Right renal pelvis (tissue), 4 donors: ENCODE data around the gene BUB1B. TPM values are rescaled to one million over a fixed set of nuclear protein-coding genes. Genes with fewer than 3 reads are reported as not detected.

Source experiments
- DNase-seq, 4 donors: peaks; one replicate each; pipeline ENCODE4 v3.0.0-alpha.2; 2013; ENCODE audit warnings: low read depth in 4 of 4, low spot score in 3 of 4, missing footprints in 1 of 4
- polyA plus RNA-seq, 4 donors: library from polyadenylated mRNA; unstranded; fragments of 120-200 nt; gene quantifications; one replicate each; pipeline ENCODE4 v1.2.1, GENCODE V29; 2013; ENCODE audit not compliant: insufficient read length in 4 of 4

Gene BUB1B
- polyA plus RNA-seq, 4 donors, result 27.1 to 31.3 (median 29.6) TPM

- DNase-seq, result no peak
Measured at GRCh38 chr15:40250771-40251483, 90.1 kb downstream of the BUB1B start.

DNA sequence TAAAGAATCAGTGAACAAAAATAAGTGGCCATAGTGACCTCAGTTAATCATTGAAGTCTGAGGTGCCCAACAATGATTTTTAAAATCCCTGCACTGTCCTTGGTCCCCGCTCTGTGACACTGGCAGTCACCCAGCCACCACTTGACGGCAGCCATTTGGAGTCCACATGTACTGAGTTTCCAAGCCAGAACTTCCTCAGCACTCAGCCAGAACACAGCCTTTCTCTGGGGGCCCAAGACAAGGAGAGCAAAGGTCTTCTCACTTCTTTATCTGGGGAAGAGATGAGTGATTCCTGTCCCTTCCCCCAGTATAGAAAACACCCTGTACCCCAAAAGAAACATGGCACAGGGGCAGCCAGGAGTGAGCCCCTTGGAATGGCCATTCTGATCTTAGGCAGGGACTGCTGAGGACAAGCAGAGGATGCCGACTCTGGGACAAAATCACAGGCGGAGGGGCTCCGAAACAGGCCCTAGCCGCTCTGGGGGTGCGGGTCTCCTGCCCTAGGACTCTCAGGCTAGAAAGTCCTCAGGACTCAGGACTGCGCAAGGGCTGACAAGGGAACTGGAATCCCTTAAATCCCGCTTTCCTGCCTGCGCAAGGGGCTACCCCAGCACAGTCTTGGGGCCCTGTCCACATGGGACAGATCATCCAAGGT lies 90.7 kb downstream of the BUB1B start:
- no peak for DNase-seq

DNA sequence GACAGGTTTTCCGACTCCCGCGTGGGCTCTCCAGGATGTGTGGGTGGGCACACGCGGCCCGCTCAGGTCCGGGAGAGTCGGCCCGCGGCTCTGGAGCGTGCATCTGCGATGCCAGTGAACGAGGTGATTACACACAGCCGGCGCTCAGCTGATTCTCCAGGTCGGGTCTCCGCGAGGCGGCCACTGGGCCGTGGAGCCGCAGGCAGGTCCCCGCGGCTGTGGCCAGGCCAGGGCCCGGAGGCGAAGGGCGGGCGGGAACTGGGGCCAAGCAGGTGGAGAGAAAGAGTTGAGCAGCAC lies 91.2 kb downstream of the BUB1B start:
- no peak for DNase-seq

DNA sequence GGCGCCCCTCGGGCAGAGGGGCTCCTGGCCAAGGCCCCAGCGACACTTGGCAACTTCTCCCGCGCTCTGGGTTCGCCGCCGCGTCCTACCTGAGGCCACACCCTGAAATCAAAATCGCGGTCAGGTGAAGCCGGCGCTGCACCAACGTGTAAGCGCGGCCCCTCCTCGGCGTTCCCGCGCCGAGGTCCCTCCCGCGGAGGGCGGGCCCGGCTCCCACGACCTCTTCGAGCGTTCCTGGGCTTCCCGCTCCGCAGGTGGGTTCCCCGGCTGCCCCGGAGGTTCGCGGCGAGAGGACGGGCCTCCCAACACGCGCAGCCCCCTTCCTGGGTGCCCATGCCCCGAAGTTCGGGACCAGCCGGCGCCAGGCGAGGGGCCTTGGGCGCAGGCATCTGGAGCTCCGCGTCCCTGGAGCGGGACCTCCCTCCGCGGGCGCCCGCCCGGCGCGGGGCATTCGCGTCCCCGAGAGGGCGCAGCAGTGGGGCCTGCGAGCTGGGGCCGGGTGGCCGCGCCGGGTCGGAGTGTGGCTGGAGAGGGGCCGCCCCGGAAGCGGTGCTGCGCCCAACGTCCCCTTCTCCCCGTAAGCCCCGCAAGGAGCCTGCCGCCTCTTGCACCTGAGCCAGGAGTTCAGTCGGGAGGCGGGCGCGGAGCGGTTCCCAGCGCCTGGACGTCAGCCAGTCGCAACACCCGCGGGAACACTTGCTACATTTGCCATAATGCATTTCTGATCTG lies 91.7 kb downstream of the BUB1B start:
- peak in 1 of 4 donors; percentile 25 for DNase-seq

DNA sequence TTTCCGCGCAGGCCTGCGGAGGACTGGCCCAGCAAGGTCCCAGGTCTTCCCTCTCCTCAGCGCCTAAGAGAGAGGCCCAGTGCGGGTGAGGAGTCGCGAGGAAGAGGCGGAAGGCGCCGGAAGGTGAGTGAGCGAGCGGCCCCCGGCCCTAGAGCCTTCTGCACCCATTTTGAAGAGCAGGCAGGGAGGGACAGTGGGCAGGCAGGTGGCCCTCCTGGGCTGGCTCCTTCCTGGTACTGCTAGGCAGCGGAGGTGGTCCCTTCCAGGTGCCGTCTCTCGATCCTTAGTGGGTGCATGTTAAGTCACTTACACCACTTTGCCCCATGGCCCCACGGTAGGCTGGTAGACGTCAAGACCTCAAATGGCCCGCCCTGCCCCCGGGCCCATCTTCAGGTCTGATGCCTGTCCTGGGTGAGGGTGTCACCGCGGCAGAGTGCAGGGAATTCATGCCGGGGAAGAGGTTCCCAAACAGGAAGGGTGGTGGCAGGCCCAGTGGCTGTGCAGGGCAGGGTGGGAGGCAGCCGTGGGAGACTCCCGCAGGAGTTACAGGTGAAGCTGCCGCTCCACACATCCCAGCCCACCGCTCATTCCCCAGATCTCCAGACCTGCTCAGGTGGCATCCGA lies 92.4 kb downstream of the BUB1B start:
- no peak for DNase-seq

- no peak for DNase-seq
Measured at GRCh38 chr15:40254452-40254851, 93.6 kb downstream of the BUB1B start.

- no peak for DNase-seq
Measured at GRCh38 chr15:40255033-40255432, 94.2 kb downstream of the BUB1B start.

GRCh38 chr15:40256638-40257235 lies 95.9 kb downstream of the BUB1B start:
- DNase-seq, result no peak

DNA sequence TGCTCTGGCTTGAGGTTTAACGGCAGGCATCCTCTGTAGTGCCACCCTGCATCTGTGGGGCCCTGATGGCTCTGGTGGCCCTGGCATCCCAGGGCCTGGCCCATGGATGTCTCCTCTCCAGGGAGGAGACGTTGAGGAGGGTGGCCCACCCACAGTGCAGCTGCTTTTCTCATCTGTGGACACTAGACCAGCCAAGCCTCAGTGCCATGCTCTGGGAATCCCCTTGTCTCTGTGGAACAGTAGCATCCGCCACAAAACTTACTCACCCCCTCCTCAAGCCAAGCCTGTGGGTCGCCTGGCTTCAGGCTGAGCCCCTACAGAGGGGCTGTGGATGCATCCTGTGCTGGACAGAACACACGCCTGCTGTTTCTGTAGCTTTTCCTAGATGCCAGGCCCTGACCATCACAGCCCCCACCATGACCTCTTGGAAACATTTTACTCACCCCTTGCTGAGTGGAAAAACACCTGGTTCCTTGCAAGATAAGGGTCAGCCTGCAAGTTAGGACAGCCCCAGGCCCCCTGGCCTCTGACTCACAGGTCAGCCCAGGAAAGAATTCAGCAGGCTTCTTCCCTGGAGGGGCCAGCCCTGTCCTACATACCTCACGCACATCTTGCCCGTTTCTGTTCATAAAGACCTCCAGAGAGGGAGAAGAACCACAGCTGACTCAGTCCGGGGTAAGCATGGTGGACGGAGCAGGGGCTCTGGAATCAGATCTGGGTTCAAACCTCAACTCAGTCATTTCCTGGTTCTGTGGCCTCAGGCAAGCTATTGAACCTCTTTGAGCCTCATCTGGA lies 97.0 kb downstream of the BUB1B start:
- DNase-seq, result no peak

DNA sequence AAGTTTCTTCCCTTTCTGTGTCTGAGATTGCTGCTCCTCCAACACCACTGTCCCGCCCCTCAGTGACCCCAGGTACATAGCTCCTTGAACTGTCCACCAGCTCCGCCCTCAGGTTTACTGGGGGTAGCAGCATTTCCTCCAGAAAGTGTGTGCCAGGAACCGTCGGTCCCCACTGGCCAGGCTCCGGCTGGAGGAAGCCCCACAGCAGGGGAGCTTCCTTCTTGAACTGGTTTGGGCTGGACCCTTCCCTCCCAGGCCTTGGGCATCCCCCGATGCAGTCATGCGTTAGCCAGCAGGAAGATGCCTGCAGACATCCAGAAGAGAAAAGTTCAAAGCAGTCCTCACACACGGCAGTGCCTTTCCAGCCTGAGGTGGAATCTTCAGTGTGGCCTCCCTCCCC lies 97.7 kb downstream of the BUB1B start:
- DNase-seq, result no peak

DNA sequence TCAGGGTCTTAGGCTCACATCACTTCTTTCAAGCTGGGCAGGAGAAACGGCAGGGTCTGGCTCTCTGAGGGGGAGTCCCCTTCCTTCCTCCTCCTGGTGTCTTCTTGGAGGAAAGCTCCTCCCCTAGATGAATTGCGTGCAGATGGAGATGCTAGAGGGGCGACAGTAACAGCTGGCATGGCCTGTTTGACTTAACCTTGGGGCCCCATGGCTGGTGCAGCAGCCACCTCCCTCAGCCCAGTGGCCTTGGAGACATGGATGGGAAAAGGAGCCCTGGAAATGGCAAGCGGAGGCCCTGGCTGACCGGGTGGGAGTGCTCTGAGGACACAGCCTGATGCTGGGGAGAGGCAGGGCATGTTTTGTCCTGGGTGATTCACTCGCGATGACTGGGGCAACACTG lies 98.2 kb downstream of the BUB1B start:
- no peak for DNase-seq

DNA sequence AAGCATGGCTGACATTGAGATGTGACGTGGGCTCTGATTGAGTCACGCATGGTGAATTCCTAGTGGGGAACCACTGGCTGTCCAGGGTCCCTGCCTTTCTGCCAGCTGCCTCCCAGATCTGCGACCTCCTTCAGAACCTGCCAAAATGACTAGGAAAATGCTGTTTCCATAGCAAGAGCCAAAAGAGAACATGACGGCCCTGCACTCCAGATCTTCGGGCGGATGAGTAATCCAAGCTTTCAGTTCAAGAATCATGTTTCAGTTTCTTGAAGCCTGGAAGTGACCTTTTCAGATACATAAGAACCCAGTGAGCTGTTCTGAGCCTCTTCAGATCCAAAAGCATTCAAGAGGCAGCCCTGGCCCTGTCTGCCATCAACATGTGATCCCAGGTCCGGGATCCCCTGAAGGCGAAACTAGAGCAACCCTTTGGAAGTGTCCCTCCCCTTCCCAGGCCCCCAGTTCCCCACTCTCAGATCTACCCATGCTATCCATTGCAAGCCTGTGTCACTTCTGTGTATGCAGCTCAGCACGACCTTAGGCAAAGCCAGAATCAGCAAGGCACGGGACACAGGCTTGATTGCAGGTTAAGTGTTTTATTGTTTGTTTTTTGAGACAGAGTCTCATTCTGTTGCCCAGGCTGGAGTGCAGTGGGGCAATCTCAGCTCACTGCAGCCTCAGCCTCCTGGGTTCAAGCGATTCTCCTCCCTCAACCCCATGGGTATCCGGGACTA lies 102.3 kb downstream of the BUB1B start:
- DNase-seq, result no peak

DNA sequence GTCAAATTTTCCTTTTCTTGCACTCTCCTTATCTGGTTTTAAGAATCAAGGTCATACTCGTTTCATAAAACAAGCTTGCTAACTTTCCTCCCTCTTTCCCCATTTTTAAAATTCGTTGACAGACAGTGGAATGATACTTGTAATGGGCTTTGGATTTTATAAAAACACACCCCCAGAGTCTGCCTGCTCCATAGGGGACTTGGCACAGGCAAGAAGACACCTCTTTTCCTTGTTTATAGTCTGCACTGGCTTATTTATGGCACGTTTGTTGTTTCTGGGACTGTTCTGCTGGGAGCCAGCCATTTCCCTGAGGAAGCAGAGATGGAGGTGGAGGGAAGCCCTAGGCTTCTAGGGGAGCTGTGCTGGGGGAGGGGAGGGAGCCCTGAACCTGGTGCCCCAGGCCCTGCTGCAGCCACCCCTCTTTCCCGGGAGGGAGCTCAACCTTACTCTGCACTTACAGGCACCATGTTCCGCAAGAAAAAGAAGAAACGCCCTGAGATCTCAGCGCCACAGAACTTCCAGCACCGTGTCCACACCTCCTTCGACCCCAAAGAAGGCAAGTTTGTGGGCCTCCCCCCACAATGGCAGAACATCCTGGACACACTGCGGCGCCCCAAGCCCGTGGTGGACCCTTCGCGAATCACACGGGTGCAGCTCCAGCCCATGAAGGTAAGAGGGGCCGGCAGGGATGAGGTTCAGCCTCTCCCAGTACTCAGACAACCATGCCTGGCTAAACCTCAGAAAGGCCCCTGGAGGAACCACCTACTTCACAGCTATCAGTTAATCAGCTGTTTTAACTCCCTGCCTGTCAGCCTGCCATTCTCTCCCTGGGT lies 103.7 kb downstream of the BUB1B start:
- no peak for DNase-seq

DNA sequence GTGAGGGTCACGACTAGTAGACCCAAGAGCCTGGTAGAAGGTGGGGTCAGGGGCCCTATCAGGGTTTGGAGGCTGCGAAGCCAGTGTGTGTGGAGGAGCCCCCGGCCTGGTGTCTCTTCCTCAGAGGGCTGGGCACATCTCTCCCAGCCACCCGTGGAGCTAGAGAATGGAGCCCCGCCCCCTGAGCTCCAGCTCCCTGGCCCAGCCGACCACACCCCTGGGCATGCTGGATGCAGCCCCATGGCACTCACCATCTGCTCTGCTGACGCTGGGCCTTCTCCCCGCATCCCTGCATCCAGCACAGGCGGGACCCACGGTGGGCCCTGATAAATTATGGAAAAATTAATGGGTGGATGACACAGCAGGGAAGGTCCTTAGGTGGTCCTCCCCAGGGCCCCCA lies 104.5 kb downstream of the BUB1B start:
- no peak for DNase-seq

DNA sequence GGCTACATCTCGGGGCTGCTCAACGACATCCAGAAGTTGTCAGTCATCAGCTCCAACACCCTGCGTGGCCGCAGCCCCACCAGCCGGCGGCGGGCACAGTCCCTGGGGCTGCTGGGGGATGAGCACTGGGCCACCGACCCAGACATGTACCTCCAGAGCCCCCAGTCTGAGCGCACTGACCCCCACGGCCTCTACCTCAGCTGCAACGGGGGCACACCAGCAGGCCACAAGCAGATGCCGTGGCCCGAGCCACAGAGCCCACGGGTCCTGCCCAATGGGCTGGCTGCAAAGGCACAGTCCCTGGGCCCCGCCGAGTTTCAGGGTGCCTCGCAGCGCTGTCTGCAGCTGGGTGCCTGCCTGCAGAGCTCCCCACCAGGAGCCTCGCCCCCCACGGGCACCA lies 105.0 kb downstream of the BUB1B start:
- no peak for DNase-seq

DNA sequence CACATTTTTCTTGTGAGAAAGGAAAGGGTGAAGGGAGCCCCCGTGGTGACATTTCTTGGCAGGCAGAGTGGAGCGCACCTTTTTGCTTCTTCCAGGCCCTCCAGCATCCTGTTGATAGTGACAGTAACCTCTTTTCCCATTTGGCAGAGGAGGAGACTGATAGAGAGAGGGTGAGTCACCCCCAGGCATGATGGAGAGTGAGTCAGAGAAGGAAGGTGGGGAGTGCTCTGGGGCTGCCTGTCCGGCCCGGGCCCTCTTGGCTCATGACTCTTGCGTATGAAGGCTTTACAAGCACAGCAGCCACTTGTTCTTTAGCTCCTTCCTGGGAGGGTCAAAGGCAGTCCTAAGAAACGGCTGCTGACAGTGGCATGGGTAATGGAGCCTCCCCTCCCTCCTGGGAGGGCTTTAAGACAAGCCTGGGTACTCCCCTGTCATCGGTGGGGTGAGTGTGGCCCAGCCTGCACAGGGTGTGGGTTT lies 106.0 kb downstream of the BUB1B start:
- DNase-seq, result no peak

- no peak for DNase-seq
Measured at GRCh38 chr15:40267670-40268069, 106.8 kb downstream of the BUB1B start.

DNA sequence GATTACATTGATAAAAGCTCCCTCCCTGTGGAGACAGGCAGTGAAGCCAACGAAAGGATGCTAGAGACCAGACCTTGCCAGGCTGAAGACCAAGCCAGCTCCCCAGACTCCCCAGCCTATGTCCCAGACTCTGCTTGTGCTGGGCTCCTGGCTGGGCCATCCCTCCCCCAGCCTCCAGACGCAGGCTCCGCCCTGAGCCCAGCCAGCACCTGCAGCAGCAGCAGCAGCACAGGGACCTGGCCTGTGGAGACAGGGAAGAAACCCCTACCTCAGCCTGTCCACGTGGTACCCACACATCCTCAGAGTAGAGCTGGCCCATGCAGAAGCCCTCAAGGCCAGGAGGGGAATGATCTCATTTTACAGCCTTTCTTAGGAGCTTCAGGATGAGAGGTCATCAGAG lies 108.7 kb downstream of the BUB1B start:
- no peak for DNase-seq
